ENCODE results near the gene NAA60.

GRCh38 chr16:3469736-3470135, 26.3 kb downstream of the NAA60 start:
- TF ChIP-seq POLR2AphosphoS5 (IDR thresholded peaks at IDR 0.05; ENCODE audit: low read depth) (no peak), CTCF (conservative IDR thresholded peaks at IDR 0.05; ENCODE audit: low read depth in 2 of 2) (no peak), STAT1 (IDR thresholded peaks at IDR 0.05; ENCODE audit: unreplicated experiment) (no peak), EZH2phosphoT487 (IDR thresholded peaks at IDR 0.05; ENCODE audit: unreplicated experiment) (no peak), EZH2 (IDR thresholded peaks at IDR 0.05; ENCODE audit: low read depth, unreplicated experiment) (no peak), ZNF462 (CRISPR knock-in tag; IDR thresholded peaks at IDR 0.05) (no peak)

Data from GM23338 (cell line).